IPS-NIHi11 (cell line): ENCODE data around the gene GBA2.

ENCODE experiments used
- DNase-seq: peaks from one replicate; pipeline ENCODE4 v3.0.0; 2012; ENCODE audit warnings: mixed read lengths, low spot score

GBA2 gene

GRCh38 chr9:35717132-35717870 lies 31.7 kb downstream of the GBA2 start:
- no peak for DNase-seq

GRCh38 chr9:35716230-35716629 lies 32.8 kb downstream of the GBA2 start:
- no peak for DNase-seq

- no peak for DNase-seq
These were observed 34.3 kb downstream of the GBA2 start for GRCh38 chr9:35714579-35715252.

GRCh38 chr9:35714123-35714522 lies 34.9 kb downstream of the GBA2 start:
- DNase-seq: no peak

- no peak for DNase-seq
These were observed 35.5 kb downstream of the GBA2 start for GRCh38 chr9:35713578-35713977.

- no peak for DNase-seq
These were observed 36.1 kb downstream of the GBA2 start for GRCh38 chr9:35712762-35713400.

- no peak for DNase-seq
These were observed 37.3 kb downstream of the GBA2 start for GRCh38 chr9:35711501-35712428.

GRCh38 chr9:35710818-35711500 lies 38.1 kb downstream of the GBA2 start:
- DNase-seq: no peak

- no peak for DNase-seq
These were observed 40.9 kb downstream of the GBA2 start for GRCh38 chr9:35708146-35708545.

- no peak for DNase-seq
These were observed 42.1 kb downstream of the GBA2 start for GRCh38 chr9:35706951-35707350.

- DNase-seq: no peak
These were observed 43.1 kb downstream of the GBA2 start for GRCh38 chr9:35705836-35706430.

GRCh38 chr9:35705372-35705771 lies 43.7 kb downstream of the GBA2 start:
- no peak for DNase-seq

- no peak for DNase-seq
These were observed 44.9 kb downstream of the GBA2 start for GRCh38 chr9:35703906-35704672.

GRCh38 chr9:35702696-35703095 lies 46.3 kb downstream of the GBA2 start:
- DNase-seq: no peak

- DNase-seq: no peak
These were observed 48.1 kb downstream of the GBA2 start for GRCh38 chr9:35700942-35701341.

- DNase-seq: no peak
These were observed 49.0 kb downstream of the GBA2 start for GRCh38 chr9:35700031-35700430.

GRCh38 chr9:35698231-35698630 lies 50.8 kb downstream of the GBA2 start:
- DNase-seq: no peak

- DNase-seq: no peak
These were observed 51.5 kb downstream of the GBA2 start for GRCh38 chr9:35697486-35697885.

GRCh38 chr9:35696520-35697215 lies 52.4 kb downstream of the GBA2 start:
- peak; percentile 84 for DNase-seq

GRCh38 chr9:35695943-35696401 lies 53.1 kb downstream of the GBA2 start:
- DNase-seq: no peak
